DMS79 treated with DMSO at 0.1 percent for 48 hours (cell line): ENCODE results near the gene ASL.
"Not testable (repeated sequence)": the region's sequence is repeated elsewhere in the genome, so short reads cannot be mapped to it uniquely, and the experiment has no call there.

Source experiments
- DNase-seq: peaks from one replicate; lab custom pipeline; 2025; lab: John Stamatoyannopoulos, UW

Gene ASL

GRCh38 chr7:66075590-66076461, at the start of gene ASL:
ASL (plus strand) TSS chr7:66075819; CDS start chr7:66076082, 263 bp downstream.
- peak; percentile 71 for DNase-seq

DNA sequence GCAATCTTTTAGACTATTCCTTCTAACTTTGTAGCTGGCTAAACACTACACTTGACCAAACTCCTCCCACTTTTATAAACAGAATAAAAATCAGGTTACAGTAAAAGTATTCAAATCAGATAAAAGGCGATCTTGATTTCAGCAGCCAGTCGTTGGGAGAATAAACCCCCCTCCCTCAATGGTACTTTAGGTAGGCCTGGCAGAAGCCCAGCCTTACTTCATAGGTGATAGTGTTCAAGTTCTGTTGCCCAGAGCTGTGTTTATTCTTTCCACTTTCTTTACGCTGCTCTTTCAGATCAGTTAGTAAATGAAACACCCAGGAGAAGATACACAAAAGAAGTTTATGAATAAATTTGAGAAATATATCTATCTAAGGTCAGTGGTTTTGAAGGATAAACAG, 47.3 kb upstream of the ASL start:
- not testable (repeated sequence) for DNase-seq

- no peak for DNase-seq
These were observed 41.9 kb upstream of the ASL start for GRCh38 chr7:66033471-66034385.

DNA sequence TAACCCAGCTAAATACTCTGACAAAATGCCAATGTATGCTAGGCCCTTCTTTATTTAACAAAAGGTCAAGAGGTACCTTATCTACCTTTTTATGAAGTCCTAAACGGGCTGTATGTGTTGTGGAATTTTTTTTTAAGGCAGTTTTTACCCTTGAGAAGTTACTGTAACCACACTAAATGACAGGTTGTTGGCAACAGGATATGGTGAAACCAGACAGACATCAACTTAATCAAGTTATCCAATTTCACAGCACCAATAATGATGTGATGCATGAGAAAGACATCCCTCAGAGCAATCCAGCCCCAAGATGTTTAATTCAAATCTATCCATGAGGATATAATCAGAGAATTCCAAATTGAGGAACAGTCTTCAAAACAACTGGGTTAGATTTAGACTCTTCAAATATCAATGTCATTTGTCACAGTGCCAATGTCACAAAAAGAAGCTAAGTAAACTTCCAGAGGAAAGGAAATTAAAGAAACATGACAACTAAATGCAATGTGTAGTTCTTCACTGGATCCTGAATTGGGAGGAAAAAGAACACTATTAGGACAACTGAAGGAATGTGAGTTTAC, 41.1 kb upstream of the ASL start:
- DNase-seq: not testable (repeated sequence)

GRCh38 chr7:66036382-66036781, 39.2 kb upstream of the ASL start:
- no peak for DNase-seq

GRCh38 chr7:66036788-66037187, 38.8 kb upstream of the ASL start:
- no peak for DNase-seq

GRCh38 chr7:66039094-66039670, 36.4 kb upstream of the ASL start:
- no peak for DNase-seq

DNA sequence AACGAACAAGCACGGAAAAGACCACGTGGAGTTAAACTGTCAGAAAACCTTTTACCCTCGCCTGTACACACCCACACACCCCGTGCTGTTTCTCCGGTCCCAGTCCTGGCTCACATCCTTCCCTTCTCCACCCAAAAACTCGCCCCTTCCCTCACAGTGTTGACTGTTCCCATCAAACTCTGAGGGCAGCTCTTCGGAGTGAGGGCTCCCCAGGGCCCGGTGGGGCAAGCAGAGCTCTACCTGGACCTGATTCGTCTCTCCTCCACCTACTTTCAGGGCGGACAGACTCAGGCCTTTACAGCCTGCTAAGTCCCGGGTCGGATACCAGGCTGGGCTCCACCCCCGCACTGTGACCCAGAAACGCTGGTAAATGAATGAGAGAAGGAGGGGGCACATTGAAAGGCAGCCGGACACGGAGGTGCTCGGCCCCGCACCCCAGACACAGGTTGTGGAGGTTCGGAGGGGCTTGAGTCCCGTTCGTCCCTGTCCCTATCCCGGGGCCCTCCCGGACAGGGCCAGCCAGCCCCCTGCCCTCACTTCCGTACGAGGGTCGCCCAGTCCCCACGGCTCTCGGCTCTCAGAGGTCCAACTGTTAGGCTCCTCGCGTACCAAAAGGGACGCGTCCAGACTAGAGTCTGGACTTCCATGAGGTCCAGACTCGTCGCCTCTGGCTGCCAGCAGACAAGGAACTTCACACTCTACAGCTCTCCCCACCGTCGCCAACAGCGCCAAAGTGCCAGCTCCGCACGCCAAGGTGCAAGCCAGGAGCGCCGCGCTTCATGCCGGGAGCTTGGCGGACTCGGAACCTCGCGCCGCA, 31.7 kb upstream of the ASL start:
- peak; percentile 21 for DNase-seq

- not testable (repeated sequence) for DNase-seq
These were observed 31.1 kb upstream of the ASL start for GRCh38 chr7:66044498-66044854.

GRCh38 chr7:66047426-66047825, 28.2 kb upstream of the ASL start:
- no peak for DNase-seq

DNA sequence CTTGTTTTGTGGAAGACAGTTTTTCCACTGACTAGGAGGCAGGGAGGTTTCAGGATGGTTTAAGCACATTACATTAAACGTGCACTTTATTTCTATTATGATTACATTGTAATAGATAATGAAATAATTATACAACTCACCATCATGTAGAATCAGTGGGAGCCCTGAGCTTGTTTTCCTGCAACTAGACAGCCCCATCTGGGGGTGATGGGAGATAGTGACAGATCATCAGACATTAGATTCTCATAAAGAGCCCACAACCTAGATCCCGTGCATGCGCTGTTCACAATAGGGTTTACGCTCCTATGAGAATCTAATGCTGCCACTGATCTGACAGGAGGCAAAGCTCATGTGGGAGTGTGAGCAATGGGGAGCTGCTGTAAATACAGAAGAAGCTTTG, 25.7 kb upstream of the ASL start:
- not testable (repeated sequence) for DNase-seq

GRCh38 chr7:66050337-66050957, 25.2 kb upstream of the ASL start:
- DNase-seq: no peak

GRCh38 chr7:66050990-66051448, 24.6 kb upstream of the ASL start:
- DNase-seq: peak; percentile 77

GRCh38 chr7:66052447-66052846, 23.2 kb upstream of the ASL start:
- DNase-seq: no peak

- no peak for DNase-seq
These were observed 21.6 kb upstream of the ASL start for GRCh38 chr7:66054063-66054462.

DNA sequence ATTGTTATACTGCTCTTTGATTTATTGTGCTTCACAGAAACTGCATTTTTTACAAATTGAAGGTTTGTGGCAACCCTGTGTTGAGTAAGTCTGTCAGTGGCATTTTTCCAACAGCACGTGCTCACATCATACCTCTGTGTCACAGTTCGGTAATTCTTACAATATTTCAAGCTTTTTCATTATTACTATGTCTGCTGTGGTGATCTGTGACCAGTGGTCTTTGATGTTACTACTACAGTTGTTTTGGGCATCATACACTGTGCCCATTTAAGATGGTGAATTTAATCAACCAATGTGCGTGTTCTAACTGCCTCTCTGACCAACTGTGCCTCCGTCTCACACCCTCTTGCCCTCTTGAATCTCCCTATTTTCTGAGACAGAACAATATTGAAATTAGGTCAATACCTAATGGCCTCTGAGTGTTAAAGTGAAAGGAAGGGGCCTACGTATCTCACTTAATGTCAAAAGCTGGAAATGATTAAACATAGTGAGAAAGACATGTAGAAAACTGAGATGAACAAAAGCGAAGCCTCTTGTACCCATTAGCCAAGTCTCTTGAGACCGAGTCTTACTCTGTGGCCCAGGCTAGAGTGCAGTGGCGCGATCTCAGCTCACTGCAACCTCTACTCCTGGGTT, 20.2 kb upstream of the ASL start:
- DNase-seq: no peak

DNA sequence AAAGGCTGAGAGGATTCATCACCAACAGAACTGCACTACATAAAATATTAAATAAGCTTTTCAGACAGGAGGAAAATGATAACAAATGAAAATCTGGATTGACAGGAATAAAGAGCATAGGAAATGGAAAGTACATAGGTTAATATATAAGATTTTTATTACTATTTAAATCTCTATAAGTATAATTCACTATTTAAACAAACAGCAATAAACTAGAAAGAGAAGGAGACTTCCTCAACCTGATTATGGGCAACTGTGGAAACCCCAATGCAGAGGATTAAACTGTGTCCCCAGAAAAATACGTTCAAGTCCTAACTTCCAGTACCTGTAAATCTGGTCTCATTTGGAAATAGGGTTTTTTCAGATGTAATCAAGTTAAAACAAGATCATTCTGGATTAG, 14.8 kb upstream of the ASL start:
- no peak for DNase-seq

GRCh38 chr7:66069732-66070131, 5.9 kb upstream of the ASL start:
- no peak for DNase-seq

DNA sequence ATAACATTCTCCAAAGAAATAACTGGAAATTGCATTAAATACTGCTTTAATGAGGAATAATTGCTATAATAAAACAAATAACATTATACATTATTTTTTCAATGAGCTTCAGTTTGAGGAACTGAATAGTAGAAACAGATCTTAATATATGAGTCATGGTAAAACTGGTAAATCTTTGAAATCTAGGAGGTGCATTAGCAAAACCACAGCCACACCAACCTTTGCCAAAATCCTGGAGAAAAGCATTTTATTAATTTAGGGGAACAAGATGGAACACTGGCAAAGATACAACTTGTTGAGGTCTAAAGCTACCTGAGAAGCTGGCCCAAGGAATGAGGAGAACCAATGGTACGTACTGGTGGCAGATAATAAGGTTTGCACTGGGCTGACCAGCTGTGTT, 5.4 kb upstream of the ASL start:
- no peak for DNase-seq

- not testable (repeated sequence) for DNase-seq
These were observed 3.4 kb upstream of the ASL start for GRCh38 chr7:66072208-66072607.
